ENCODE measurements around the gene FAM120B. TPM values are rescaled to one million over a fixed set of nuclear protein-coding genes. Genes with fewer than 3 reads are reported as not detected.

The FAM120B gene
- polyA plus RNA-seq, 1 donor from 2014 or later: 17.9 TPM

- Histone ChIP-seq H3F3A (ENCODE audit: insufficient read depth, low read length, poor library complexity, severe bottlenecking) (no peaks in the 10 kb centered on the region), H3K4me3 (ENCODE audit: low read length) (no peak overlapping the region), H3K9ac (ENCODE audit: low read length) (no peak overlapping the region), H2AFZ (ENCODE audit: low read depth, low read length) (no peak overlapping the region), H3K9me3 (ENCODE audit: low read length) (no peaks in the 10 kb centered on the region), H3K79me2 (replicated peaks; ENCODE audit: insufficient read depth, low read length) (no peaks in the 10 kb centered on the region), H3K4me2 (ENCODE audit: low read length) (no peak overlapping the region), H3K36me3 (ENCODE audit: insufficient read depth, low read length) (peaks cover 5% of the 10 kb centered on the region), H3K9me2 (ENCODE audit: insufficient read depth, low read length) (no peaks in the 10 kb centered on the region), H4K20me1 (ENCODE audit: insufficient read depth) (no peaks in the 10 kb centered on the region), H3K27me3 (ENCODE audit: insufficient read depth, low read depth, low read length) (no peaks in the 10 kb centered on the region), H3K27ac (ENCODE audit: low read length) (no peak overlapping the region)
- TF ChIP-seq POLR2AphosphoS5 (IDR thresholded peaks at IDR 0.05): no peak
Measured at GRCh38 chr6:170405311-170405975, 98.9 kb downstream of the FAM120B start.

DNA sequence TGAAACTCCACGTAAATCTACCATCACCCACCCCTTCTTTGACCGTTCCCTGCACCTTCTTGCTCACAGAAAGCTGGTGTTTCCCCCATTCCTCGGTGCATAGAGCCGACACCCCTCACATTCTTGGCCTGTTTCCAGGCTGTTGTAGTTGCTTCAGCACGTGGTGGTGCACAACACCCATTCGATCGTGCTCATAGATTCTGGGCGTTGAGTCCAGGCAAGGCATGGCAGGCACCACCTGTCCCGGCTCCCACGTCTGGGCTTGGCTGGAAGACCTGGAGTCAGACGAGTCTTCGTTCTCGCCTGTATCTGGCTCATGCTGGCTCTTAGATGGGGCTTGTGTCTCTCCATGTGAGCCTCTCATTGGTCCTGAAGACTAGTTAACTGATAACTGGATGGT lies 100.6 kb downstream of the FAM120B start:
- H3F3A ChIP-seq (ENCODE audit: insufficient read depth, low read length, poor library complexity, severe bottlenecking): no peaks in the 10 kb centered on the region

More for the DNA sequence above, 100.6 kb downstream of the FAM120B start:
- H2AFZ ChIP-seq (ENCODE audit: low read depth, low read length): no peak overlapping the region
- no peaks in the 10 kb centered on the region for H3K27me3 ChIP-seq (ENCODE audit: insufficient read depth, low read depth, low read length)
- H3K27ac ChIP-seq (ENCODE audit: low read length): no peak overlapping the region
- H3K9me2 ChIP-seq (ENCODE audit: insufficient read depth, low read length): no peaks in the 10 kb centered on the region
- H4K20me1 ChIP-seq (ENCODE audit: insufficient read depth): no peaks in the 10 kb centered on the region
- no peak overlapping the region for H3K9ac ChIP-seq (ENCODE audit: low read length)
- H3K79me2 ChIP-seq (replicated peaks; ENCODE audit: insufficient read depth, low read length): no peaks in the 10 kb centered on the region
- no peaks in the 10 kb centered on the region for H3K9me3 ChIP-seq (ENCODE audit: low read length)
- no peak overlapping the region for H3K4me3 ChIP-seq (ENCODE audit: low read length)
- no peak for TF ChIP-seq POLR2AphosphoS5 (IDR thresholded peaks at IDR 0.05)
- TF ChIP-seq EP300 (conservative IDR thresholded peaks at IDR 0.05; ENCODE audit: poor library complexity, severe bottlenecking): no peak
- TF ChIP-seq TAF1 (IDR thresholded peaks at IDR 0.05; ENCODE audit: low read depth): no peak
- no peak for TF ChIP-seq CTCF (IDR thresholded peaks at IDR 0.05; ENCODE audit: poor library complexity, severe bottlenecking)
- no peak for TF ChIP-seq EZH2 (IDR thresholded peaks at IDR 0.05; ENCODE audit: borderline replicate concordance, insufficient read depth, low read length, poor library complexity, severe bottlenecking)
- no peak for TF ChIP-seq RAD21 (conservative IDR thresholded peaks at IDR 0.05)
- TF ChIP-seq MXI1 (conservative IDR thresholded peaks at IDR 0.05; ENCODE audit: poor library complexity, severe bottlenecking): no peak
- no peak for TF ChIP-seq REST (IDR thresholded peaks at IDR 0.05; ENCODE audit: borderline replicate concordance)
- TF ChIP-seq SMC3 (conservative IDR thresholded peaks at IDR 0.05; ENCODE audit: poor library complexity): no peak
- peaks cover 5% of the 10 kb centered on the region for H3K36me3 ChIP-seq (ENCODE audit: insufficient read depth, low read length)
- no peak overlapping the region for H3K4me2 ChIP-seq (ENCODE audit: low read length)
